HUES6 (cell line): Measurements from ENCODE around the gene MEP1B.

Experiments used
- H3K27ac ChIP-seq: 2 replicates; pipeline ENCODE4 v1.7.0; 2013; ENCODE audit warnings: low read depth, mild to moderate bottlenecking, low read length, inconsistent platforms
- H3K27me3 ChIP-seq: 2 replicates; pipeline ENCODE4 v1.6.1; 2013; ENCODE audit warnings: low read length; ENCODE audit not compliant: control insufficient read depth, insufficient read depth
- H3K36me3 ChIP-seq: 2 replicates; pipeline ENCODE4 v1.6.1; 2013; ENCODE audit warnings: low read length; ENCODE audit not compliant: control insufficient read depth, insufficient read depth
- H3K4me1 ChIP-seq: 2 replicates; pipeline ENCODE4 v1.6.1; 2013; ENCODE audit warnings: low read length; ENCODE audit not compliant: control insufficient read depth, insufficient read depth
- H3K4me3 ChIP-seq: 2 replicates; pipeline ENCODE4 v1.5.1; 2013; ENCODE audit warnings: low read depth, low read length
- H3K9ac ChIP-seq: one replicate; pipeline ENCODE4 v1.6.1; 2013; ENCODE audit warnings: mild to moderate bottlenecking, low read length
- H3K9me3 ChIP-seq: 2 replicates; pipeline ENCODE4 v1.6.1; 2013; ENCODE audit warnings: low read depth, low read length; ENCODE audit not compliant: control insufficient read depth, insufficient read depth

The MEP1B gene

GRCh38 chr18:32264401-32264800 lies 74.6 kb downstream of the MEP1B start:
- Histone ChIP-seq H3K27ac (no peak overlapping the region), H3K4me3 (no peak overlapping the region), H3K27me3 (no peaks in the 10 kb centered on the region), H3K36me3 (0 out of 2 replicates have a peak, but pooled peaks cover 5% of the 10 kb centered on the region), H3K9ac (no peak overlapping the region), H3K9me3 (no peaks in the 10 kb centered on the region), H3K4me1 (no peaks in the 10 kb centered on the region)

GRCh38 chr18:32267463-32267862 lies 77.6 kb downstream of the MEP1B start:
- no peak overlapping the region for H3K27ac ChIP-seq
- H3K27me3 ChIP-seq = no peaks in the 10 kb centered on the region
- peaks cover 4% of the 10 kb centered on the region for H3K4me1 ChIP-seq
- H3K9ac ChIP-seq = no peak overlapping the region
- no peaks in the 10 kb centered on the region for H3K9me3 ChIP-seq
- H3K4me3 ChIP-seq = no peak overlapping the region
- 0 out of 2 replicates have a peak, but pooled peaks cover 5% of the 10 kb centered on the region for H3K36me3 ChIP-seq
